ENCODE results near the gene TGFBR2.

TGFBR2 gene

DNA sequence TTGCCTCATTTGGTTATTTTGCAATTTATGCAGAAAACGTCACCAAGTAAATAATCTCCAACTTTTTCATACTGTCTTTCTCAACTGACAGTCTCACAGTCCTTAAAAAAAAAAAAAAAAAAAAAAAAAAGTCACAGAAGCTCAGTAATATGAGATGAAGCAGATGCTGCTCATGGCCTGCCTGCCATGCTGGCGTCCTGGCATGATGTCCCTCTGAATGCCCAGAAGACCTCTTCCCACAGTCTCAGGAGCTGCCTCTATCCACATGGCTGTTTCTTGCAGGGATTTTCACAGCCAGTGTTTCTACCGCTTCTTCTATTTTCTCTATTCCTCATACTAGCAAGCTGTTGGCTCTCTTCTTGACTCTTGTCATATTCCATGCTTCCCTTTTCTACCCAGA lies 87.7 kb downstream of the TGFBR2 start:
- no peak overlapping the region for H3K9ac ChIP-seq (ENCODE audit: low read length)
- no peaks in the 10 kb centered on the region for H3K27me3 ChIP-seq (ENCODE audit: low read depth, low read length)
- no peak overlapping the region for H3K4me2 ChIP-seq (ENCODE audit: low read length)
- H4K20me1 ChIP-seq (ENCODE audit: insufficient read depth, low read length) = no peaks in the 10 kb centered on the region
- no peak overlapping the region for H3K27ac ChIP-seq (ENCODE audit: low read length)
- no peaks in the 10 kb centered on the region for H3K9me3 ChIP-seq (ENCODE audit: insufficient read depth, low read length)
- H3K4me3 ChIP-seq (ENCODE audit: low read length) = no peak overlapping the region
- no peaks in the 10 kb centered on the region for H3K79me2 ChIP-seq (ENCODE audit: low read length)
- no peak overlapping the region for H2AFZ ChIP-seq (ENCODE audit: low read depth, low read length)
- H3K4me1 ChIP-seq (ENCODE audit: low read length) = peaks cover 18% of the 10 kb centered on the region
- H3K36me3 ChIP-seq (replicated peaks; ENCODE audit: low read depth, low read length) = peaks cover 16% of the 10 kb centered on the region
- TF ChIP-seq, protein P1, sequence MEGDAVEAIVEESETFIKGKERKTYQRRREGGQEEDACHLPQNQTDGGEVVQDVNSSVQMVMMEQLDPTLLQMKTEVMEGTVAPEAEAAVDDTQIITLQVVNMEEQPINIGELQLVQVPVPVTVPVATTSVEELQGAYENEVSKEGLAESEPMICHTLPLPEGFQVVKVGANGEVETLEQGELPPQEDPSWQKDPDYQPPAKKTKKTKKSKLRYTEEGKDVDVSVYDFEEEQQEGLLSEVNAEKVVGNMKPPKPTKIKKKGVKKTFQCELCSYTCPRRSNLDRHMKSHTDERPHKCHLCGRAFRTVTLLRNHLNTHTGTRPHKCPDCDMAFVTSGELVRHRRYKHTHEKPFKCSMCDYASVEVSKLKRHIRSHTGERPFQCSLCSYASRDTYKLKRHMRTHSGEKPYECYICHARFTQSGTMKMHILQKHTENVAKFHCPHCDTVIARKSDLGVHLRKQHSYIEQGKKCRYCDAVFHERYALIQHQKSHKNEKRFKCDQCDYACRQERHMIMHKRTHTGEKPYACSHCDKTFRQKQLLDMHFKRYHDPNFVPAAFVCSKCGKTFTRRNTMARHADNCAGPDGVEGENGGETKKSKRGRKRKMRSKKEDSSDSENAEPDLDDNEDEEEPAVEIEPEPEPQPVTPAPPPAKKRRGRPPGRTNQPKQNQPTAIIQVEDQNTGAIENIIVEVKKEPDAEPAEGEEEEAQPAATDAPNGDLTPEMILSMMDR (IDR thresholded peaks at IDR 0.05; ENCODE audit: low read depth, low read length) = no peak
- TF ChIP-seq EZH2phosphoT487 (IDR thresholded peaks at IDR 0.05; ENCODE audit: low read depth) = no peak

DNA sequence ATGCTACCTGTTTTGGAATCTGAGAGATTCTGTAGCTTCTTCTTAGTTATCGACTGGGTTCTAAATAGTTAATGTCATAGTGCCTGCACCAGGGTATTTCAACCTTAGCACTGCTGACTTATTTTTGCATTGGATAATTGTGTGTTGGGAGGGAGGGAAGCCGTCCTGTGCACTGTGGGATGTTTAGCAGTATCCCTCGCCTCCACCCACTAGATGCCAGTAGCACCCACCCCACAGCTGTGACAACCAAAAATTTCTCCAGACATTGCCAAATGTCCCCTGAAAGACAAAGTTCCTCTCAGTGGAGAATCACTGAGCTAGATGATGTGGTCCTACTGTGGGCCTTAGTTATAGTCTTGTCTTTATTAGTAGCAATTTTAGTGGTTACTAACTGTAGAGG lies 88.3 kb downstream of the TGFBR2 start:
- no peaks in the 10 kb centered on the region for H4K20me1 ChIP-seq (ENCODE audit: insufficient read depth, low read length)
- no peak overlapping the region for H3K4me3 ChIP-seq (ENCODE audit: low read length)
- H3K4me1 ChIP-seq (ENCODE audit: low read length) = peaks cover 13% of the 10 kb centered on the region
- peaks cover 16% of the 10 kb centered on the region for H3K36me3 ChIP-seq (replicated peaks; ENCODE audit: low read depth, low read length)
- no peak overlapping the region for H3K4me2 ChIP-seq (ENCODE audit: low read length)
- TF ChIP-seq EZH2phosphoT487 (IDR thresholded peaks at IDR 0.05; ENCODE audit: low read depth) = no peak
- TF ChIP-seq, protein P1 (IDR thresholded peaks at IDR 0.05; ENCODE audit: low read depth, low read length) = no peak
- H3K9ac ChIP-seq (ENCODE audit: low read length) = no peak overlapping the region
- H3K27ac ChIP-seq (ENCODE audit: low read length) = no peak overlapping the region
- no peak overlapping the region for H2AFZ ChIP-seq (ENCODE audit: low read depth, low read length)
- no peaks in the 10 kb centered on the region for H3K9me3 ChIP-seq (ENCODE audit: insufficient read depth, low read length)
- H3K27me3 ChIP-seq (ENCODE audit: low read depth, low read length) = no peaks in the 10 kb centered on the region
- H3K79me2 ChIP-seq (ENCODE audit: low read length) = no peaks in the 10 kb centered on the region

DNA sequence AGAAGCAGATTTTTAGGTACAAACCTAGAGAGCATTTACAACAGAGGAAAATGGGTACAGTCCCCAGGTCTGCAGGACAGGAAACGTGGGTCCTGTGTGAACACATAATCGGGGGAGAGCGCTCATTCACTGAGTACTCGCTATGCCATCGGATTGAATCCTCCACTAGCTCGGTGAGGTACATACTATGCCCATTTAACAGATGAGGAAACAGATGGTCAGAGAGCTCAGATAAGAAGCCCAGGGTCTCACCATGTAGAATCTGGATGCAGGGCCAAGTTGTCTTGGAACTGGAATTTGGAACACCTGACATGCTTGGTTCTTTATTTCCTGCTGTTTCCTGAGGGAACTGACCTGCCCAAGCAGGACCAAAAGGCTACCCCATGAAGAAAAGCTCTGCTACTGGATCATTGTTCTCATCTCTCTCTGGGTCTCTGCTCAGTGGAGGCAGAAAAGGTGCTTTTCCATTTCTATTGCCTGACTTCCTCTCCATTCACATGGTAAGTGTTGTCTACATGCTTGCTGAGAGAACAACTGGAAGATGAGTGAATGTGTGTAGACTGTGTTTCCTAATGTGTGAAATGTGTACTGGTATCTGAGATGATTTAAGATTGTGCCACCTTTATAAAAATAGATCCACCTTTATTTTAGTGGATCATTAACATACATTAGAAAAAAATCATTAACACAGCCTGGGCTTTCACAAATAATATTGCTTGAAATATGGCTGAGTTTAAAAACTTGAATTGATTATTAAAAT lies 89.1 kb downstream of the TGFBR2 start:
- Histone ChIP-seq H3K4me2 (ENCODE audit: low read length) (no peak overlapping the region), H3K79me2 (ENCODE audit: low read length) (no peaks in the 10 kb centered on the region), H3K36me3 (replicated peaks; ENCODE audit: low read depth, low read length) (peaks cover 10% of the 10 kb centered on the region), H3K4me1 (ENCODE audit: low read length) (peaks cover 5% of the 10 kb centered on the region), H3K27me3 (ENCODE audit: low read depth, low read length) (no peaks in the 10 kb centered on the region), H2AFZ (ENCODE audit: low read depth, low read length) (no peak overlapping the region), H3K27ac (ENCODE audit: low read length) (no peak overlapping the region), H3K9ac (ENCODE audit: low read length) (no peak overlapping the region), H3K9me3 (ENCODE audit: insufficient read depth, low read length) (no peaks in the 10 kb centered on the region), H4K20me1 (ENCODE audit: insufficient read depth, low read length) (no peaks in the 10 kb centered on the region), H3K4me3 (ENCODE audit: low read length) (no peak overlapping the region)
- TF ChIP-seq, protein P1 (IDR thresholded peaks at IDR 0.05; ENCODE audit: low read depth, low read length) = no peak
- TF ChIP-seq EZH2phosphoT487 (IDR thresholded peaks at IDR 0.05; ENCODE audit: low read depth) = no peak

DNA sequence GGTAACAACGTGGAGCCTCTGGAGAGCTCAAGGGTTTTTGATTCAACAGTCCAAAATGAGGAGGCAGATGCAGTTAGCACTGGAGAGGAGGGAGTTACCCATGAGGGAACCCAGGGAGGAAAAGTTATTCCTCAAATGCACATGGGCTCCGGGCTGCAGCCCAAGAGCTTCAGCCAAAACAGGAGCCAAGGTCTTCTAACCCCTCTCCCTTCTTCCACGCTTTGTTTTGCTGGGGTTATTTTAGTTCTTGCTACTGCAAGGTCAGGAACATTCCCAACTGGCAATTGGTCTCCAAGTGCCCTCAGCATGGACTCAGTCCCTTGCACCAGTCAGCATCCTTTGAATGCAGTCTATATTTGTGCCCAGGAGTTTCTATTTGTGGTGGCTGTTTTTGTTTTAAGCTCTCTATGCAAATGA lies 90.0 kb downstream of the TGFBR2 start:
- Histone ChIP-seq H2AFZ (ENCODE audit: low read depth, low read length) (no peak overlapping the region), H3K27me3 (ENCODE audit: low read depth, low read length) (no peaks in the 10 kb centered on the region), H3K27ac (ENCODE audit: low read length) (no peak overlapping the region), H3K9ac (ENCODE audit: low read length) (no peak overlapping the region), H3K9me3 (ENCODE audit: insufficient read depth, low read length) (no peaks in the 10 kb centered on the region), H3K4me3 (ENCODE audit: low read length) (no peak overlapping the region), H3K79me2 (ENCODE audit: low read length) (no peaks in the 10 kb centered on the region), H3K36me3 (replicated peaks; ENCODE audit: low read depth, low read length) (peaks cover 10% of the 10 kb centered on the region), H3K4me2 (ENCODE audit: low read length) (no peak overlapping the region), H4K20me1 (ENCODE audit: insufficient read depth, low read length) (no peaks in the 10 kb centered on the region), H3K4me1 (ENCODE audit: low read length) (peaks cover 3% of the 10 kb centered on the region; the same call in 1 of the 2 replicates)
- no peak for TF ChIP-seq EZH2phosphoT487 (IDR thresholded peaks at IDR 0.05; ENCODE audit: low read depth)
- TF ChIP-seq, protein P1 (IDR thresholded peaks at IDR 0.05; ENCODE audit: low read depth, low read length) = no peak
